ENCODE results near the gene YAP1. TPM values are rescaled to one million over a fixed set of nuclear protein-coding genes. Genes with fewer than 3 reads are reported as not detected.

YAP1 gene
- total and polyA plus RNA-seq, 4 donors: 3.7 to 65.6 (median 18.3) TPM

GRCh38 chr11:102166175-102167064 is 56.2 kb downstream of the YAP1 start:
- H3K27me3 ChIP-seq (ENCODE audit: control insufficient read depth in 4 of 4, insufficient read depth in 4 of 4, low read length in 3 of 4): no peaks in the 10 kb centered on the region
- no peak overlapping the region for H3K9ac ChIP-seq (ENCODE audit: low read depth in 1 of 2, low read length in 2 of 2)
- H3K9me3 ChIP-seq (ENCODE audit: control insufficient read depth in 4 of 4, low read length in 3 of 4): no peaks in the 10 kb centered on the region
- 93% methylated on average over 6 of the region's 6 CpGs for WGBS
- H3K36me3 ChIP-seq (ENCODE audit: control insufficient read depth in 4 of 4, insufficient read depth in 3 of 4, low read depth in 1 of 4, low read length in 3 of 4): peaks cover 0 to 7% (median 1%) of the 10 kb centered on the region in 4 donors
- no peak overlapping the region for H3K27ac ChIP-seq (ENCODE audit: low read depth in 1 of 2, low read length in 2 of 2)
- no peak for DNase-seq (ENCODE audit: low spot score)
- TF ChIP-seq SP1 (IDR thresholded peaks at IDR 0.05) (no peak), CTCF (IDR thresholded peaks at IDR 0.05; ENCODE audit: low read depth, low read length, missing input control) (no peak), FOXA1 (IDR thresholded peaks at IDR 0.05) (no peak), NR2F2 (IDR thresholded peaks at IDR 0.05) (no peak), EGR1 (IDR thresholded peaks at IDR 0.05; ENCODE audit: low read depth in 2 of 2) (no peak), TAF1 (conservative IDR thresholded peaks at IDR 0.05) (no peak), HNF4A (conservative IDR thresholded peaks at IDR 0.05) (no peak), RXRA (IDR thresholded peaks at IDR 0.05) (no peak), HNF4G (IDR thresholded peaks at IDR 0.05) (no peak), JUND (IDR thresholded peaks at IDR 0.05) (no peak), GABPA (IDR thresholded peaks at IDR 0.05 in 1 of 2, conservative IDR thresholded peaks at IDR 0.05 in 1 of 2) (no peak), ATF3 (IDR thresholded peaks at IDR 0.05) (no peak), YY1 (IDR thresholded peaks at IDR 0.05) (no peak), MAX (IDR thresholded peaks at IDR 0.05) (no peak), ZBTB33 (IDR thresholded peaks at IDR 0.05) (no peak)
- H3K4me3 ChIP-seq (ENCODE audit: low read depth in 1 of 3, low read length in 3 of 3): no peak overlapping the region
- no peaks in the 10 kb centered on the region for H3K4me1 ChIP-seq (ENCODE audit: control insufficient read depth in 4 of 4, insufficient read depth in 4 of 4, low read length in 3 of 4)

- no peak overlapping the region for H3K27ac ChIP-seq (ENCODE audit: low read depth in 1 of 2, low read length in 2 of 2)
- no peaks in the 10 kb centered on the region for H3K9me3 ChIP-seq (ENCODE audit: control insufficient read depth in 4 of 4, low read length in 3 of 4)
- peaks cover 0 to under 1% (median 0%) of the 10 kb centered on the region in 4 donors for H3K36me3 ChIP-seq (ENCODE audit: control insufficient read depth in 4 of 4, insufficient read depth in 3 of 4, low read depth in 1 of 4, low read length in 3 of 4)
- no peak for DNase-seq (ENCODE audit: low spot score)
- no peak overlapping the region for H3K9ac ChIP-seq (ENCODE audit: low read depth in 1 of 2, low read length in 2 of 2)
- WGBS: 90% methylated on average over 1 of the region's 1 CpG
- peaks cover 0 to 6% (median 3%) of the 10 kb centered on the region in 4 donors for H3K4me1 ChIP-seq (ENCODE audit: control insufficient read depth in 4 of 4, insufficient read depth in 4 of 4, low read length in 3 of 4)
- H3K4me3 ChIP-seq (ENCODE audit: low read depth in 1 of 3, low read length in 3 of 3): no peak overlapping the region
- no peaks in the 10 kb centered on the region for H3K27me3 ChIP-seq (ENCODE audit: control insufficient read depth in 4 of 4, insufficient read depth in 4 of 4, low read length in 3 of 4)
- TF ChIP-seq HNF4G (IDR thresholded peaks at IDR 0.05) (no peak), FOXA2 (IDR thresholded peaks at IDR 0.05) (no peak), ZBTB33 (IDR thresholded peaks at IDR 0.05) (no peak), TAF1 (conservative IDR thresholded peaks at IDR 0.05) (no peak), RAD21 (IDR thresholded peaks at IDR 0.05) (no peak), REST (IDR thresholded peaks at IDR 0.05) (no peak), ATF3 (IDR thresholded peaks at IDR 0.05) (no peak), MAX (IDR thresholded peaks at IDR 0.05) (no peak), GABPA (IDR thresholded peaks at IDR 0.05 in 1 of 2, conservative IDR thresholded peaks at IDR 0.05 in 1 of 2) (no peak), FOXA1 (IDR thresholded peaks at IDR 0.05) (no peak)
Measured at GRCh38 chr11:102168481-102168880, 58.2 kb downstream of the YAP1 start.

All from liver (tissue), 9 donors.